HepG2 (cell line): Measurements from ENCODE around the gene POLA1. TPM values are rescaled to one million over a fixed set of nuclear protein-coding genes. Genes with fewer than 3 reads are reported as not detected.

Experiments
- SMARCC2 ChIP-seq: fragments of 450-650 bp; IDR thresholded peaks from 2 replicates; pipeline ENCODE4 v1.6.1; 2017; ENCODE audit warnings: antibody characterized with exemption, mild to moderate bottlenecking
- ZNF282 ChIP-seq: fragments of 450-650 bp; IDR thresholded peaks from 2 replicates; pipeline ENCODE4 v1.6.1; 2018; ENCODE audit not compliant: partially characterized antibody
- polyA plus RNA-seq, 8 experiments: library from polyadenylated mRNA; depleted of rRNA in 3 of 8; stranded (reverse) in 7 of 8; unstranded in 1 of 8; fragments of >200 nt; fragmentation: Illumina TruSeq in 4 of 8; extraction: Trizol in 4 of 8; gene quantifications; 2 replicates each; pipeline versions ENCODE4 v1.2.1 to v1.2.3, GENCODE V29; 2011 to 2016; ENCODE audit warnings: low read depth in 4 of 8, missing spikeins in 1 of 8, mixed read lengths in 1 of 8; ENCODE audit not compliant: insufficient read depth in 1 of 8
- total RNA-seq, 5 experiments: library from RNA; depleted of rRNA; stranded (reverse); fragments of >200 nt; fragmentation: Illumina TruSeq; extraction: Trizol; gene quantifications; 2 replicates each; pipeline ENCODE4 v1.2.3, GENCODE V29; 2016; ENCODE audit warnings: low read depth in 1 of 5
- TF ChIP-seq, protein P1 (sequence below): sonication (generic); formaldehyde crosslinking; IDR thresholded peaks from 2 replicates; pipeline ENCODE4 v1.4.0; 2020; ENCODE audit warnings: mild to moderate bottlenecking, missing genetic modification reagents
- TF ChIP-seq, protein P2 (sequence below): sonication (generic); formaldehyde crosslinking; IDR thresholded peaks from 2 replicates; pipeline ENCODE4 v1.4.0; 2020; ENCODE audit warnings: missing genetic modification reagents, borderline replicate concordance
- TF ChIP-seq, protein P3 (sequence below): sonication (generic); formaldehyde crosslinking; IDR thresholded peaks from 2 replicates; pipeline ENCODE4 v1.4.0; 2020; ENCODE audit warnings: missing genetic modification reagents
- TF ChIP-seq, protein P4 (sequence below): sonication (generic); formaldehyde crosslinking; IDR thresholded peaks from 2 replicates; pipeline ENCODE4 v1.5.1; 2020; ENCODE audit warnings: mild to moderate bottlenecking, missing genetic modification reagents

Gene POLA1
- total and polyA plus RNA-seq, 2 of the 13 experiments (the other 11 are each of a cell fraction or from before 2014, with no cell fraction given): 3.3 to 26.5 TPM

DNA sequence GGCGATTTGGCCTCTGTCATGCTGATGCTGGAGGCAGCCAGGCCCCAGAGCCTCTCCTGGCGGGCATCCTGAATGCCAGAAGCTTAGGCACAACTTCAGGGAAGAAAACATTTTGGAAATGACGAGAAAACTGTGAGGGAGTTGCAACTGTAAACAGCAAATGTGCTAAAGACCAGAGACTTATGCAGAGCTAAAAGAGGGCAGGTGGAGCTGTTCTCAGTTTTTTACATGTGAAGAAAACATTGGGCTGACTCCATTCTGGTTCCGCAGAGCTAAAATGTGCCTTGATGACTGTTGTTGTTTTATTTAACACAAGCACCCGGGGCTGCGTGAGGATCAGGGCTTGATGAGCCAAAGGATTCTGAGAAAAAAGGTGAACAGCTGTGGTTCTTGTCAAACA lies 332.9 kb downstream of the POLA1 start (continued):
- TF ChIP-seq, protein P1, sequence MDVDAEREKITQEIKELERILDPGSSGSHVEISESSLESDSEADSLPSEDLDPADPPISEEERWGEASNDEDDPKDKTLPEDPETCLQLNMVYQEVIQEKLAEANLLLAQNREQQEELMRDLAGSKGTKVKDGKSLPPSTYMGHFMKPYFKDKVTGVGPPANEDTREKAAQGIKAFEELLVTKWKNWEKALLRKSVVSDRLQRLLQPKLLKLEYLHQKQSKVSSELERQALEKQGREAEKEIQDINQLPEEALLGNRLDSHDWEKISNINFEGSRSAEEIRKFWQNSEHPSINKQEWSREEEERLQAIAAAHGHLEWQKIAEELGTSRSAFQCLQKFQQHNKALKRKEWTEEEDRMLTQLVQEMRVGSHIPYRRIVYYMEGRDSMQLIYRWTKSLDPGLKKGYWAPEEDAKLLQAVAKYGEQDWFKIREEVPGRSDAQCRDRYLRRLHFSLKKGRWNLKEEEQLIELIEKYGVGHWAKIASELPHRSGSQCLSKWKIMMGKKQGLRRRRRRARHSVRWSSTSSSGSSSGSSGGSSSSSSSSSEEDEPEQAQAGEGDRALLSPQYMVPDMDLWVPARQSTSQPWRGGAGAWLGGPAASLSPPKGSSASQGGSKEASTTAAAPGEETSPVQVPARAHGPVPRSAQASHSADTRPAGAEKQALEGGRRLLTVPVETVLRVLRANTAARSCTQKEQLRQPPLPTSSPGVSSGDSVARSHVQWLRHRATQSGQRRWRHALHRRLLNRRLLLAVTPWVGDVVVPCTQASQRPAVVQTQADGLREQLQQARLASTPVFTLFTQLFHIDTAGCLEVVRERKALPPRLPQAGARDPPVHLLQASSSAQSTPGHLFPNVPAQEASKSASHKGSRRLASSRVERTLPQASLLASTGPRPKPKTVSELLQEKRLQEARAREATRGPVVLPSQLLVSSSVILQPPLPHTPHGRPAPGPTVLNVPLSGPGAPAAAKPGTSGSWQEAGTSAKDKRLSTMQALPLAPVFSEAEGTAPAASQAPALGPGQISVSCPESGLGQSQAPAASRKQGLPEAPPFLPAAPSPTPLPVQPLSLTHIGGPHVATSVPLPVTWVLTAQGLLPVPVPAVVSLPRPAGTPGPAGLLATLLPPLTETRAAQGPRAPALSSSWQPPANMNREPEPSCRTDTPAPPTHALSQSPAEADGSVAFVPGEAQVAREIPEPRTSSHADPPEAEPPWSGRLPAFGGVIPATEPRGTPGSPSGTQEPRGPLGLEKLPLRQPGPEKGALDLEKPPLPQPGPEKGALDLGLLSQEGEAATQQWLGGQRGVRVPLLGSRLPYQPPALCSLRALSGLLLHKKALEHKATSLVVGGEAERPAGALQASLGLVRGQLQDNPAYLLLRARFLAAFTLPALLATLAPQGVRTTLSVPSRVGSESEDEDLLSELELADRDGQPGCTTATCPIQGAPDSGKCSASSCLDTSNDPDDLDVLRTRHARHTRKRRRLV: no peak
- TF ChIP-seq SMARCC2 (no peak), ZNF282 (no peak)
- TF ChIP-seq, protein P2, sequence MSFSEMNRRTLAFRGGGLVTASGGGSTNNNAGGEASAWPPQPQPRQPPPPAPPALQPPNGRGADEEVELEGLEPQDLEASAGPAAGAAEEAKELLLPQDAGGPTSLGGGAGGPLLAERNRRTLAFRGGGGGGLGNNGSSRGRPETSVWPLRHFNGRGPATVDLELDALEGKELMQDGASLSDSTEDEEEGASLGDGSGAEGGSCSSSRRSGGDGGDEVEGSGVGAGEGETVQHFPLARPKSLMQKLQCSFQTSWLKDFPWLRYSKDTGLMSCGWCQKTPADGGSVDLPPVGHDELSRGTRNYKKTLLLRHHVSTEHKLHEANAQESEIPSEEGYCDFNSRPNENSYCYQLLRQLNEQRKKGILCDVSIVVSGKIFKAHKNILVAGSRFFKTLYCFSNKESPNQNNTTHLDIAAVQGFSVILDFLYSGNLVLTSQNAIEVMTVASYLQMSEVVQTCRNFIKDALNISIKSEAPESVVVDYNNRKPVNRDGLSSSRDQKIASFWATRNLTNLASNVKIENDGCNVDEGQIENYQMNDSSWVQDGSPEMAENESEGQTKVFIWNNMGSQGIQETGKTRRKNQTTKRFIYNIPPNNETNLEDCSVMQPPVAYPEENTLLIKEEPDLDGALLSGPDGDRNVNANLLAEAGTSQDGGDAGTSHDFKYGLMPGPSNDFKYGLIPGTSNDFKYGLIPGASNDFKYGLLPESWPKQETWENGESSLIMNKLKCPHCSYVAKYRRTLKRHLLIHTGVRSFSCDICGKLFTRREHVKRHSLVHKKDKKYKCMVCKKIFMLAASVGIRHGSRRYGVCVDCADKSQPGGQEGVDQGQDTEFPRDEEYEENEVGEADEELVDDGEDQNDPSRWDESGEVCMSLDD (CRISPR knock-in tag): no peak
- TF ChIP-seq, protein P3, sequence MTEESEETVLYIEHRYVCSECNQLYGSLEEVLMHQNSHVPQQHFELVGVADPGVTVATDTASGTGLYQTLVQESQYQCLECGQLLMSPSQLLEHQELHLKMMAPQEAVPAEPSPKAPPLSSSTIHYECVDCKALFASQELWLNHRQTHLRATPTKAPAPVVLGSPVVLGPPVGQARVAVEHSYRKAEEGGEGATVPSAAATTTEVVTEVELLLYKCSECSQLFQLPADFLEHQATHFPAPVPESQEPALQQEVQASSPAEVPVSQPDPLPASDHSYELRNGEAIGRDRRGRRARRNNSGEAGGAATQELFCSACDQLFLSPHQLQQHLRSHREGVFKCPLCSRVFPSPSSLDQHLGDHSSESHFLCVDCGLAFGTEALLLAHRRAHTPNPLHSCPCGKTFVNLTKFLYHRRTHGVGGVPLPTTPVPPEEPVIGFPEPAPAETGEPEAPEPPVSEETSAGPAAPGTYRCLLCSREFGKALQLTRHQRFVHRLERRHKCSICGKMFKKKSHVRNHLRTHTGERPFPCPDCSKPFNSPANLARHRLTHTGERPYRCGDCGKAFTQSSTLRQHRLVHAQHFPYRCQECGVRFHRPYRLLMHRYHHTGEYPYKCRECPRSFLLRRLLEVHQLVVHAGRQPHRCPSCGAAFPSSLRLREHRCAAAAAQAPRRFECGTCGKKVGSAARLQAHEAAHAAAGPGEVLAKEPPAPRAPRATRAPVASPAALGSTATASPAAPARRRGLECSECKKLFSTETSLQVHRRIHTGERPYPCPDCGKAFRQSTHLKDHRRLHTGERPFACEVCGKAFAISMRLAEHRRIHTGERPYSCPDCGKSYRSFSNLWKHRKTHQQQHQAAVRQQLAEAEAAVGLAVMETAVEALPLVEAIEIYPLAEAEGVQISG (CRISPR knock-in tag): no peak
- TF ChIP-seq, protein P4, sequence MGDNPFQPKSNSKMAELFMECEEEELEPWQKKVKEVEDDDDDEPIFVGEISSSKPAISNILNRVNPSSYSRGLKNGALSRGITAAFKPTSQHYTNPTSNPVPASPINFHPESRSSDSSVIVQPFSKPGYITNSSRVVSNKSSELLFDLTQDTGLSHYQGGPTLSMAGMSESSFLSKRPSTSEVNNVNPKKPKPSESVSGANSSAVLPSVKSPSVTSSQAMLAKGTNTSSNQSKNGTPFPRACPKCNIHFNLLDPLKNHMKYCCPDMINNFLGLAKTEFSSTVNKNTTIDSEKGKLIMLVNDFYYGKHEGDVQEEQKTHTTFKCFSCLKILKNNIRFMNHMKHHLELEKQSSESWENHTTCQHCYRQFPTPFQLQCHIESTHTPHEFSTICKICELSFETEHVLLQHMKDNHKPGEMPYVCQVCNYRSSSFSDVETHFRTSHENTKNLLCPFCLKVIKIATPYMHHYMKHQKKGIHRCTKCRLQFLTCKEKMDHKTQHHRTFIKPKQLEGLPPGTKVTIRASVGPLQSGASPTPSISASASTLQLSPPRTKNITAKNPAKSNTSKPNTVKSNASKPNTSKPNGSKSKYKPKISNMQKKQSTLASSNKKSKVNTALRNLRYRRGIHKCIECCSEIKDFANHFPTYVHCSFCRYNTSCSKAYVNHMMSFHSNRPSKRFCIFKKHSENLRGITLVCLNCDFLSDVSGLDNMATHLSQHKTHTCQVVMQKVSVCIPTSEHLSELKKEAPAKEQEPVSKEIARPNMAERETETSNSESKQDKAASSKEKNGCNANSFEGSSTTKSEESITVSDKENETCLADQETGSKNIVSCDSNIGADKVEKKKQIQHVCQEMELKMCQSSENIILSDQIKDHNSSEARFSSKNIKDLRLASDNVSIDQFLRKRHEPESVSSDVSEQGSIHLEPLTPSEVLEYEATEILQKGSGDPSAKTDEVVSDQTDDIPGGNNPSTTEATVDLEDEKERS (CRISPR knock-in tag): no peak
